Stimulated activated effector memory CD8-positive, alpha-beta T cell treated with anti-CD3 and anti-CD28 coated beads, Interleukin-12 subunit alpha, Interleukin-12 subunit beta, amount 100 ng/mL, for 72 hours (primary cell): Measurements from ENCODE around the gene GRIK4.

Experiments
- ATAC-seq: fragments of 150-1000 bp; cut with Tn5 transposase; 2 replicates; pipeline ENCODE4 v1.10.0; 2021
- DNase-seq, 2 donors: peaks; one replicate each; pipeline ENCODE4 v3.0.0; 2021 to 2022; ENCODE audit warnings: low spot score in 2 of 2
- H3K27ac Mint-ChIP-seq: one replicate; pipeline ENCODE4 v1.8.0; 2022; ENCODE audit warnings: mild to moderate bottlenecking, mixed read lengths
- H3K36me3 Mint-ChIP-seq: one replicate; pipeline ENCODE4 v1.8.0; 2022; ENCODE audit warnings: mild to moderate bottlenecking, mixed read lengths
- H3K4me1 Mint-ChIP-seq: one replicate; pipeline ENCODE4 v1.8.0; 2022; ENCODE audit warnings: mixed read lengths
- H3K4me3 Mint-ChIP-seq: one replicate; pipeline ENCODE4 v1.8.0; 2022; ENCODE audit warnings: mild to moderate bottlenecking, mixed read lengths
- H3K9me3 Mint-ChIP-seq: one replicate; pipeline ENCODE4 v1.8.0; 2022; ENCODE audit warnings: mixed read lengths

GRIK4 gene

DNA sequence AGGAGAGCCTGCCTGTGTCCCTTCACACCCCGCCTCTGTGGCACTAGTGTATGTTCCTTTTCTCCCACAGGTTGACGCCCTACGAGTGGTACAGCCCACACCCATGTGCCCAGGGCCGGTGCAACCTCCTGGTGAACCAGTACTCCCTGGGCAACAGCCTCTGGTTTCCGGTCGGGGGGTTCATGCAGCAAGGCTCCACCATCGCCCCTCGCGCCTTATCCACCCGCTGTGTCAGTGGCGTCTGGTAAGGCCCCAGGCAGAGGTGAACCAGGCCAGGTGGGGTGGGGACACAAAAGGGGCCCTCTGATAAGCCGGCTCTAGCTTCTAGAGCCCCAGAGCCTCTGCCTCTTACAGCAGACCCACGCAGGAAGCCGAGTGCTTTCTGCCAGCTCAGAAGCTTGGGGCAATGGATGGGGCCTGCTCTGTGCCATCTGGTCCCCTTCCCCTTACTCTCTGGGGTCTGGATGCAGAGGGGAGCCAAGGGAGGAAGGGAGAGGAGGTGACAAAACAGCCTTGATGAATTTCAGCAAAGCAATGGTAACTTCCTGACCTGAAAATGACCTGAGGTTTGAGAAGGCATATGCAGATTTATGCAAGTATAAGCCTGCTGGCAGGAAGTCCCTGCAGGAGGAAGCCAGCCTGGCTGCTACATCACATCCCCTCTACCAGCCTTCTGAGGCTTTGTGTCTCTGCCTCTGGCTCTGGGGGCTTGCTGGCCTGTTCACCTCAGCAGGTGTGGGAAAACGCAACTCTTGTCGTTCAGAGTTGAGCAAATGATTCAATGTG, 445.4 kb downstream of the GRIK4 start:
- ATAC-seq (no peak), DNase-seq (no peak)
- no peak overlapping the region for H3K4me3 Mint-ChIP-seq
- H3K4me1 Mint-ChIP-seq = peaks cover 9% of the 10 kb centered on the region
- H3K9me3 Mint-ChIP-seq = no peaks in the 10 kb centered on the region
- H3K36me3 Mint-ChIP-seq = no peaks in the 10 kb centered on the region
- no peak overlapping the region for H3K27ac Mint-ChIP-seq

DNA sequence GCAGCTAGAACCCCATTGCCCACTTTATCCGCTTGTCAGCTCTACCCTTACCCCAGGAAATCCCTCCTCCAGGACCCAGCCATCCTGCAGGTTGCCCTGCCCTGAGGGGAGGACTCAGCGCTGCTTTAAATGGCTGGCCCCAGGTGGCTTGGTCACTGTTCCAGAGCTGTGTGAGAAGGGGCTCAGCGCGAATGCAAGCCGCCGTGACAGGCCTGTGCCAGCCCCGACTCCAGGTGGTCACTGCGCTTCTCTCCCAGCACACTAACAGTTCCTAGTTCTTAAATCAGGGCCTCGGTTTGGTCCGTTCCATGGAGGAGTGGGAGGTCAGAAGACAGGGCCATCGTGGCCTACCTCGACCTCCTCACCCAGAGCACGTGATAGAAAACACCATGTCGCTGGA, 446.6 kb downstream of the GRIK4 start:
- H3K4me3 Mint-ChIP-seq = no peak overlapping the region
- no peaks in the 10 kb centered on the region for H3K36me3 Mint-ChIP-seq
- no peak for ATAC-seq

GRCh38 chr11:120959189-120959588, 447.6 kb downstream of the GRIK4 start:
- ATAC-seq = no peak
- no peak for DNase-seq
- no peak overlapping the region for H3K27ac Mint-ChIP-seq

More for the DNA sequence above, 446.6 kb downstream of the GRIK4 start:
- Mint-ChIP-seq H3K9me3 (no peaks in the 10 kb centered on the region), H3K27ac (no peak overlapping the region), H3K4me1 (peaks cover 1% of the 10 kb centered on the region)
- no peak for DNase-seq

DNA sequence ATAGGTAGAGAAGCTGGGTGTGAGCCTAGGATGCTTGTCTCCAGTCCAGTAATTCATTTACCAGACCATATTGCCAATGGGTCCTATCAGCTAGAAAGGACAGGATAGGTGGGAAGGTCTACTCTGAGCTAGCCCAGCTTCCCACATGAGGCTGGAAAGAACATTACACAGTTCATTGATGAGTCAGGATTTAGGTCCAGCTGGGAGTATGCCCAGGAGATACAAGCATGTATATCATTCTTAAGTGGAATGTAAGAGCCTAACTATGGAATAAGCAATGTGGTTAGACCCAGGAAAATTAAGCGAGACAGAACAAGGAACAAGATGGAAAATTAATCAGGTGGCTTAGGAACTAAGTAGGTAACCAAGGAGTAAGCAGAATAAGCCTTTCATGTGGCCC, 453.3 kb downstream of the GRIK4 start:
- ATAC-seq (no peak), DNase-seq (no peak)
- H3K9me3 Mint-ChIP-seq = no peaks in the 10 kb centered on the region
- H3K4me1 Mint-ChIP-seq = no peaks in the 10 kb centered on the region
- H3K36me3 Mint-ChIP-seq = no peaks in the 10 kb centered on the region
- H3K27ac Mint-ChIP-seq = no peak overlapping the region
- H3K4me3 Mint-ChIP-seq = no peak overlapping the region

More at GRCh38 chr11:120959189-120959588, 447.6 kb downstream of the GRIK4 start:
- no peak overlapping the region for H3K4me3 Mint-ChIP-seq
- no peaks in the 10 kb centered on the region for H3K36me3 Mint-ChIP-seq
- H3K4me1 Mint-ChIP-seq = no peaks in the 10 kb centered on the region
- H3K9me3 Mint-ChIP-seq = no peaks in the 10 kb centered on the region

DNA sequence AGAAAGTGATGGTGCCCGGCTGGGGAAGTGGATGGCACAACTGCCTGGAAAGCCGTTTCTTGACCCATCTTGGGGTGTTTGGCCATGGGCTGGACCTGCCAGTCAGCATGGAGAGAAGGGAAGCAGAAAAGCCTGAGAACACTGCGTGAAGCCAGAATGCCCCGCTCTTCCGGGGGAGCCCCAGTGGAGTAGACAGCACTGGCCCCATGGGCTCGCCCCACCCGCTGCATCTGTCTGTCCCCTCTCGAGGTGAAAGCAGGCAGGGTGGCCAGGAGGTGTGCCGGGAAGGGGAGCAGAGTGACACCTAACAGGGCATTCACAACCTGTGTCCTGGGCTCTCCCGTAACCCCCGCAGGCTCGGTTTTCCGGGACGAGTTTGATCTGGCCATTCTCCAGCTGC, 455.3 kb downstream of the GRIK4 start:
- ATAC-seq = no peak
- Mint-ChIP-seq H3K9me3 (no peaks in the 10 kb centered on the region), H3K27ac (no peak overlapping the region), H3K4me3 (no peak overlapping the region), H3K36me3 (no peaks in the 10 kb centered on the region), H3K4me1 (no peaks in the 10 kb centered on the region)
- DNase-seq = no peak

DNA sequence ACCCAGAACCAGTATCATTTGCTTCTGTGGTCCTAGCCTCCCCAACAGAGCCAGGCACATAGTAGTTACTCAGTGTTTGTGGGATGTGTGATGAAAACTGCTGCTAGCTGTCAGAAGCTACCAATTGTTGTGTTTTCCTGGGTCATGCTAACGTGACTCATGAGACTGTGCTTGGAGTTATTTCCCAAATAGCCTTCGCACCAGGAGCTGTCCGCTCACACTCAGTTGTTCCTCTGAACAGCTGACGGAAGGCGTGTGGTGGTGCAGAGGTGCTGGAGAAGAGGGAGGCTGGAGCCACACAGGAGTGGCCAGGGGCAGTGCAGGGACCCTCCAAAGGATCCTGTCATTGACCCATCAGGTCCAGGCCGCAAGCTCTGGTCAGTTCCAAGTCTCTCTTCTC, 458.4 kb downstream of the GRIK4 start:
- Mint-ChIP-seq H3K4me3 (no peak overlapping the region), H3K27ac (no peak overlapping the region), H3K9me3 (no peaks in the 10 kb centered on the region), H3K36me3 (no peaks in the 10 kb centered on the region), H3K4me1 (no peaks in the 10 kb centered on the region)
- no peak for ATAC-seq
- DNase-seq = no peak

DNA sequence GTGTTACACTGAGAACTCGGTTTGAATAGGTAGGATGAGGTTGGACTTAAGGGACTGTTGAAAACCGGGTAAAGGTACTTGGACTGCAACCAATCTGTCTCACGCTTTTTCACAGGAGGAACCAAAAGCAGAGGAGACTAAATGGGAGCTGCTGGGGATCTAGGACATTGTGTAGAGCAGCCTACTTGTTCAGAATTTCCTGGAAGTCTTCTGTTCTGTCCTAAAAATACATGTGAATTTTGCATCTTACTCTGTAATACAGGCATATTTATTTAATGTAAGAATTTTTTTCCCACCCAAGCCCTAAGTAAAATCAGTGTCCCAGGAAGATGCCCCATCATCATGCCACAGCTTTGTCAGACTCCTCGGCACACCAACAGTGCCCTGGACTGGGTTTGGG, 460.3 kb downstream of the GRIK4 start:
- Mint-ChIP-seq H3K4me1 (no peaks in the 10 kb centered on the region), H3K36me3 (no peaks in the 10 kb centered on the region), H3K27ac (no peak overlapping the region), H3K4me3 (no peak overlapping the region), H3K9me3 (no peaks in the 10 kb centered on the region)
- ATAC-seq (no peak), DNase-seq (no peak)

DNA sequence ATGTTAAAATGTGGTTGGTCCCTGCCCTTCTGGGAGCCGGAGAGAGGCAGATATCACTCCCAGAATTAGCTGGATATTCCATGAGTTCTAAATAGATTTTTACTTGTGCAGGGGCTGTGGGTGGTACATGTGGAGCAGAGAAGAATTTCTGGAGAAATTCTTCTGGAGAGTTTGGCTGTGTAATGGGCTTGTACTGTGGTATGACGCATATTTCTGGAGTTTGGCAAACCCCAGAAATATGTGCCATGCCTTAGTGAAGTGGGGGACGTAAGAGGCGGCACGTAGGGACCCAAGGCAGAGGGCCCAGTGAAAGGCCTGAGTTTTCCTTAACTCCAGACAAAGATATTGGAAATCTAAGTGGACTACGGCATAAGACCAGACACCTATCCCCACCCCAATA, 461.1 kb downstream of the GRIK4 start:
- Mint-ChIP-seq H3K4me1 (no peaks in the 10 kb centered on the region), H3K9me3 (no peaks in the 10 kb centered on the region), H3K36me3 (no peaks in the 10 kb centered on the region), H3K4me3 (no peak overlapping the region), H3K27ac (no peak overlapping the region)
- no peak for ATAC-seq
- no peak for DNase-seq

DNA sequence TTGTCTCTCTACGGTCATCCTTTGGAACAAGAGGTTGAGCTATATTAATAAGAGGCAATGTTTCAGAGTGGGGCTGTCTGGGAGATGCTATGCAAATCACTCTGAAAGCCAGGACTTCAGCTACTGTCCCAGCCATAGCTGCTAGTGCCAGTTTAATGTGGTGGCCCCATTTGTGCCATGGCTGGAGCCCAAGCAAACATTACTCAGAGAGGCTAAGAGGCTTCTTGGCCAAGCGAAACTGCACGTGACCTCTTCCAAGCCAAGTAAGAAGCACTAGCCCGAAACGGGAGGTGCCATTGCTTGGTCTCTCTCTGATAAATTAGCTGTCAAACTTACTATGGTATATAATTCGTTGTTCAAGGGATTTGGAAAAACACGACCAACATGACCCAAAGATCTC, 462.0 kb downstream of the GRIK4 start:
- DNase-seq (no peak), ATAC-seq (no peak)
- Mint-ChIP-seq H3K4me1 (no peaks in the 10 kb centered on the region), H3K4me3 (no peak overlapping the region), H3K27ac (no peak overlapping the region), H3K9me3 (no peaks in the 10 kb centered on the region), H3K36me3 (no peaks in the 10 kb centered on the region)

DNA sequence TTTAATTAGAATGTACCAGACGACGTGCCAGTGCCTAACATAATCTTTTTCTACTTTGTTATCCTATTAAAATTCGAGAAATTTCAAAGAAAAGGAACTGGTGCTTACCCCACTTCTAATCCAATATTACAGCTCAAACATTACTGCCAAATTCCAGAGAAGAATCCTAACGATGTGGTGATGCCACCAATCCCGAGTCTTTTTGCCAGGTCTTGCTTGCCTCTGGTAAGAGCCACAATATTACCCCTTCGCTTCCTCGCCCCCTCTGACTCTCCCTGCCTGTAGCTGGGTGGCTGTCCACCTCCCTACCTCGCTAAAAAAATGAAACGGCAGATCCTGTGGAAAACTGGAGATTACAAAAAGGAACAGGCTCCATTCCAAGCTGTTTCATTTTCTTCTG, 462.9 kb downstream of the GRIK4 start:
- Mint-ChIP-seq H3K36me3 (no peaks in the 10 kb centered on the region), H3K27ac (no peak overlapping the region), H3K4me1 (no peaks in the 10 kb centered on the region), H3K4me3 (no peak overlapping the region), H3K9me3 (no peaks in the 10 kb centered on the region)
- DNase-seq = no peak
- ATAC-seq = no peak

DNA sequence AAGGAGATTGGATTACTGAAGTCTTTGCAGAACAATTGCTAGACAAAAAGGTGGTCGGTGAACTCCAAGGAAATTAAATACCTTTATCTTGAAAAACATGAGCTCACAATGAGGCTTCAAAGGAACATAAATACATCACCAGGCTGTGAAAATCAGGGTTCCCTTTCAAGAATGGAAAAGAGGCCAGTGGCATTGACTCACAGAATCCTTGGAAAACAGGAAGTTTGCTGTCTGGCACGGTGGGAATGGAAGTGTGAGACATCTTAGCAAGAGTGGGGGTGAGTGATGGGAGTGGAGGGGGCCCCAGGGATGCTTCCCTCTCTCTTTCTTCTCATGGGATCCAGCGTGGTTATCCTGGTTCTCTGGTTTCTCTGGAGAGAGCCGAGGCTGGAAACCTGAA, 463.4 kb downstream of the GRIK4 start:
- H3K4me3 Mint-ChIP-seq = no peak overlapping the region
- no peaks in the 10 kb centered on the region for H3K4me1 Mint-ChIP-seq
- DNase-seq = no peak
- no peak overlapping the region for H3K27ac Mint-ChIP-seq
- H3K36me3 Mint-ChIP-seq = no peaks in the 10 kb centered on the region
- H3K9me3 Mint-ChIP-seq = no peaks in the 10 kb centered on the region
- ATAC-seq = no peak

- ATAC-seq (no peak), DNase-seq (no peak)
- Mint-ChIP-seq H3K4me3 (no peak overlapping the region), H3K9me3 (no peaks in the 10 kb centered on the region), H3K27ac (no peak overlapping the region), H3K36me3 (no peaks in the 10 kb centered on the region), H3K4me1 (no peaks in the 10 kb centered on the region)
These were observed 466.0 kb downstream of the GRIK4 start for GRCh38 chr11:120977266-120978137.

DNA sequence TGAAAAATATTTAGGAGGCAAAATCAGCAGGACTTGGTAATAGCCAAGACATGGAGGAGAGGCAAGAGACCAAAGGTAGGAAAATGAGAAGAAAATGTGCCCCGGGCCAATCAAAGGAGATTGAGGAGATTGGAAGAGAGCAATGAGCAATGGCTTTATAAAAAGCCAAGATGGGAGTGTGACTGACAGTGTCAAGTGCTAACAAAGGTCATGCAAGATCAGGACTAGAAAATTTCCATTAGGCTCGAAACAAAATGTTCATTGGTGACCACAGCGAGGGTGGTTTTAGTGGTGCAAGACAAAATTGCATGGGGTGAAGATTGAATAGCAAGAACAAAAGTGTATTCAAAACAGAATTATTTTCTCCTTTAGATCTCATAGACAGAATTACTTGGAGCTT, 467.2 kb downstream of the GRIK4 start:
- ATAC-seq = no peak
- no peak overlapping the region for H3K4me3 Mint-ChIP-seq
- H3K36me3 Mint-ChIP-seq = no peaks in the 10 kb centered on the region
- no peaks in the 10 kb centered on the region for H3K4me1 Mint-ChIP-seq
- no peak overlapping the region for H3K27ac Mint-ChIP-seq
- H3K9me3 Mint-ChIP-seq = no peaks in the 10 kb centered on the region
- no peak for DNase-seq

GRCh38 chr11:120985718-120986569, 474.4 kb downstream of the GRIK4 start:
- Mint-ChIP-seq H3K4me1 (peaks cover 13% of the 10 kb centered on the region), H3K4me3 (peak overlapping the region; percentile 49), H3K27ac (no peak overlapping the region), H3K9me3 (no peaks in the 10 kb centered on the region), H3K36me3 (no peaks in the 10 kb centered on the region)
- peak; percentile 80 for ATAC-seq
- peak; percentile 11 to 54 for DNase-seq

GRCh38 chr11:120988603-120989002, 477.1 kb downstream of the GRIK4 start:
- Mint-ChIP-seq H3K36me3 (no peaks in the 10 kb centered on the region), H3K27ac (no peak overlapping the region), H3K4me3 (no peak overlapping the region), H3K9me3 (no peaks in the 10 kb centered on the region), H3K4me1 (peaks cover 13% of the 10 kb centered on the region)
- ATAC-seq (no peak), DNase-seq (no peak)
